NCI-H2107 treated with DMSO at 0.1 percent for 48 hours (cell line): ENCODE data around the gene SRGAP3.

Source experiments
- DNase-seq: peaks from one replicate; lab custom pipeline; 2025; ENCODE audit not compliant: unreplicated experiment; lab: John Stamatoyannopoulos, UW

The SRGAP3 gene

DNA sequence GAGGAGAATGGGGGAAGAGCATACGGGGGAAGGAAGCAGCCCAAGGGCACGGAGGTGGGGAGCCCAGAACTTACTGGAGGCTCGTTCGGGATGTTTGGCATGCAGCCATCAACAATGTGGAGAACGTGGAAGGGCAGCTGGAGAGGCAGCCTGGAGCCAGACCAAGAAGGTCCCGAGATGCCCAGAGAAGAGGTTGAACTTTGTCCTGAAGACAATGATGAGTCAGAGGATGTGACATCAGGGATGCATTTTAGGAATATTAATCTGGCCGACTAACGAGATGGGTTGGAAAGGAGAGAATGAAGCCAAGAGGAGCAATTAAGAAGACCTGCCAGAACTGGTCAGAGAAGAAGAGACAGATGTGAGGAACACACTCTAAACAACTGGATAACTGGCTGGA lies 98.2 kb downstream of the SRGAP3 start:
- DNase-seq = no peak

DNA sequence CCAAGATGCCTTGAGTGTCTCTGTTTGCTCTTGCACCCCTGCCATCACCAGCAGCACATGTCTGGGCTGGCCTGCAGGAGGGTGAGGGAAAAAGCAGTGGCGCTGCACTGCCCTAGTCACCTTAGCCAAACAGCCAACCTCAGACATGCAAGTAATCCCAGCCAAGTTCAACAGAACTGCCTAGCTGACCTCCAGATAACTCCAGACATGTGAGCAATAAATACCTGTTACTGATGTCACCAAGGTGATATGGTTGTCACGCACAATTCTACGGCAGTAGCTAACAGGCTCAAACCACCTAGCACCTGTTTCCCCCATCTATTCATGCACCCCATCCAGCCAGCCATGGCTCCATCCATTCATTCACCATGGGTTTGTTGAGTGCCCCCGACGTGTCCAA lies 99.9 kb downstream of the SRGAP3 start:
- no peak for DNase-seq

- DNase-seq = no peak
Observed at GRCh38 chr3:9147896-9148266, 101.6 kb downstream of the SRGAP3 start.

GRCh38 chr3:9147215-9147895 lies 102.1 kb downstream of the SRGAP3 start:
- no peak for DNase-seq

GRCh38 chr3:9146367-9147071 lies 102.9 kb downstream of the SRGAP3 start:
- no peak for DNase-seq

DNA sequence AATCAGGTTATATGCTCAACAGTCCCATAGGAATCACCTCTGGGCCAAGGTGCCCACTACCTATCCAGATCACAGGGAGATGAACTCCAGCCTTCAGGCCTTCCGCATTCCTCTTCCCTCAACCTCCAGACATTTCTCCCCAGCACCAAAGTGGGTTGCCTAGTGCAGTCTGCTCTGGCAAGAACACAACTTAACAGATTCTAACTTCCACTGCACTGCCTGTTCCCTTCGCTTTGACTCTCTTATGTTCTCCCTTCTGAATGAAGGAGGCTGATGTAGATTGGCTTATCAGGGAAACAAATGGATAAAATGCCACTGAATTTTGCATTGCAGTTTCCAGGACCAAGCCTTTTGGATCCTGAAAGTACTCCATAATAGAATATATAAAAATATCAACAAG lies 106.3 kb downstream of the SRGAP3 start:
- DNase-seq = no peak

- DNase-seq = peak; percentile 82
Observed at GRCh38 chr3:9142362-9142761, 107.1 kb downstream of the SRGAP3 start.

DNA sequence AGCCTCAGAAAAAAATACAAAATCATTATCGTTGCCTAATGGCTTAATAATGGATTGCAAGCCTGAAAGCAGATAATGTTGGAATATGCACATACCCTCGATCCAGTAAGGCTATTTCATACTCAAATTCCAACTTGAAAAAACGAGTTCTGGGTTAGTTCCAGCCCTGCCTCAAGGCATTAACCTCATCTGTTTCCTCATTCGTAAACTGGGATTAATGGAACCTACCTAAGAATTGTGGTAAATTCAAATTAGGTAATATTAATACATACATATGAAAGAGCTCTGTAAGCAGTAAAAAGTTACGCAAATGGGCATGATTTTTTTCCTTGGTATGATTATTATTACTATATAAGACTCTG lies 107.5 kb downstream of the SRGAP3 start:
- DNase-seq = no peak

GRCh38 chr3:9139366-9139765 lies 110.1 kb downstream of the SRGAP3 start:
- DNase-seq = no peak

DNA sequence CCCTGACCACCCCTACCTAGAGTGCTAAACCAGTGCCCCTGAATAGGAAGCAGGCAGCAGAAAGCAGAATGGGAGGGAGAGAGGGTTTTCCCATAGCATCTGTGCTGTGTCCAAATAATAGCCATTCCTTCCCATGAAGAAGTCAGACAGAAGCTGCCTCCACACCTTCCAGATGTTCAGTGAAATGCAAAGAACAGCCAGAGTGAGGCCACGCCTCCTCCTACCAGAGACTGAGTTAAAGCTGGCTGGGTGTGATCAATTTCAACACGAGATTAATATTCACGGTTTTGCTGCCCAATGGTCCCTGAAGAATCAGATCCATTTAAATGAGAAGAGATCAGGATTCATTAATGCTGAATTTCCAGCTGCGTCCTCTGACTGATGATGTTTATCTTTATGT lies 111.8 kb downstream of the SRGAP3 start:
- no peak for DNase-seq

GRCh38 chr3:9136746-9137465 lies 112.5 kb downstream of the SRGAP3 start:
- DNase-seq = no peak

DNA sequence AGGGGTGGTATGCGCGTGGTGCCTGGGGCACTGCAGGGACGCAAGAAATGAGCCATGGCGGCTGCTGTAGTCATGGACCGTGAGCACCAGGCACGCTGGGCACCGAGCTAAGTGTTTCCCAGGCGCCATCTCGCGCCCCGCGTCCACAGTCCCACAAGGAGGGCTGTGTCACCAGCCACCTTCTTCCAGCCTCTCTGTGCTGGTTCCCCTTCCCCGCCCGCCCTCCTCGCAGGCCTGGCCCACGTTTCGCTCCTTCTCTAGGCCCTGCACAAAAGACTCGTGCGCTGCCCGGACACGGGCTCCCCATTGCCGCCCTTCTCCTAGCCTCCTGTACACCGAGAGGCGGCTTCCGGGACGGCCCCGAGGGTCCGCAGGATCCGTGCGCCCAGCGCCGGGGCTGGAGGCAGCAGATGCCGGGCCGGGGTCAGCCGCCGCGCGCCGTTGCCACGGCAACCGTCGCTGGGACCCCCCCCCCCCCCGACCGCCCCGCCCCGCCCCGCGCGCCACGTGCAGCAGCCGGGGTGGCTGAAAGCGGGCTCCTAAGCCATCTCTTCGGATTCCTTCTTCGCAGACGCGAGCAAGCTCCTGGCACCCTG lies 113.4 kb downstream of the SRGAP3 start:
- DNase-seq = no peak

DNA sequence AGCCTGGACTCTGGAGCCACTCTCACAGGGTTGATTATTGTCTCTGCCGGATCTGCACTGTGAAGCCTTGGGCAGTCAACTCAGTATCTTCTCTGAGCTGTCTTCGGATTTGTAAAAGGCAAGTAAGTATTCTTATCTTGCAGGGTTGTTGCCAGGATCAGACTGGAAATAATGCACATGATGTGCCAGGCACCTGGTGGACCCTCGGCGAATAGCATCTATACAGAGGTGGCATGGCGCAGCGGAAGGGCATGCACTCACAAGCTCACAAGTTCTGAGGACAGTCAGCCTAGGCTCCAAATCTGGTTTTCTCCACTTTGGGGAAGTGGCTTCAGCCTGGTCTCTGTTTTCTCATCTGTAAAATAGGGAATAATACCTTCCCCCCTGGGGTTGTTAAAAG lies 113.9 kb downstream of the SRGAP3 start:
- no peak for DNase-seq

GRCh38 chr3:9133656-9134055 lies 115.8 kb downstream of the SRGAP3 start:
- DNase-seq = no peak

DNA sequence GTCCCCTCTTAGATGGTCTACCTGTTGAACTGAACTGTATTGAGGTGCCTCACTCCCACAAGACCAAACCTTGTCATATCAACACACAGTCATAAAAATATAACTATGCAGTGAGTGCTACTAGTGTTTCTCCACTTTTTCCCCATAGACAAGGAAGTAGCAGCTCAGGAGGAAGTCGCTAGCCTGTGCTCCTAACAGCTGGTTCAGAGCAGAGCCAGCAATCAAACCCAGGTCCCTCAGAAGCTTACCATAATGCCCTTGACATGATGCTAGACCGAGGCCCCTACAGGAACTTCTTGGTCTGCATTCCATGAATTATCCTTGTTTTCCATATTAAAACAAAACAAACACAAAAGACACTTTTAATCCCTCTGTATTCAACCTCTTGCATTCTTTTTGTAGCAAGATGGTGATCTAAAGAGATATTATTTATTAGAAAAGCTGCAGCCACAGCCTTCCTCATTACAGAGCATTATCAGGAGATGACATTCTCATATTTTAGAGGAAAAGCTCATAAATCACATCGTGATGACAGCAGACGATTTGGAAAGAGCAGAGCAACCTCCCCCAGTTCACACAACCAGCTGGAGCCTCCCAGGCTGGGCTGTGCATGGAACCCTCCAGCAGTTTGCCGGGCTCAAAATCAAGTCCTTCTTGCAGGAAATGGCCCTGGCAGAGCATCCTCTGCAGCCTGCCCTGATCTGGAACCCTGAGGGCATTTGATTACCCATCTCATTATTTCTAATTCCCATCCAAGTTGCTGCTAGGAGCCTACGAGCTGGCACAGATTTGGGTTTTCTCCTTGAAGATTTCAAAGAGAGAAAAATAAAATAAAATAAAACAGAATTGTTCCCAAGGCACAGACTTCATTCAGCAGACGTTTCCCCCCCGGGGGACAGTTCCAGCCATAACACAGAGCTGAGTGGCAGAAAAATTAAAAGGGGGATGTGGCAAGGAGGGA lies 118.8 kb downstream of the SRGAP3 start:
- no peak for DNase-seq

DNA sequence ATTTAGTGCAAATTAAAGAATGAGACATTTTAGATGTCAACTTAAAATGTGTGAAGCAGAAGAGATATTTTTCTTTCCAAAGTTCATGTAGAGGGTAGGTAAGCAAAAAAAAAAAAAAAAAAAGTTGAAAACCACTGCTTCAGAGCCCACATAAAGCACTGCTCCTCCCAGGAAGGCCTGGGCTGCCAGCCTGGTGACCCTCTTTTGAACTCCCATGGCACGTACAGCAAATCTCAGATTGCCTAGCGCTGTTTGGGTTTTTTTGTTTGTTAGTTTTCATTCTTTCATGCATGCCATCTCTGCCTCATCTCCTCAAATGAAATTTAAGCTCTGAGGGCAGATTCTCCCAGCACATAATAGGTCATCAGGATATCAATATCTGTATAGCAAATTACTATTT lies 120.1 kb downstream of the SRGAP3 start:
- no peak for DNase-seq

- DNase-seq = no peak
Observed at GRCh38 chr3:9125278-9125951, 124.0 kb downstream of the SRGAP3 start.

GRCh38 chr3:9124730-9125129 lies 124.7 kb downstream of the SRGAP3 start:
- no peak for DNase-seq

DNA sequence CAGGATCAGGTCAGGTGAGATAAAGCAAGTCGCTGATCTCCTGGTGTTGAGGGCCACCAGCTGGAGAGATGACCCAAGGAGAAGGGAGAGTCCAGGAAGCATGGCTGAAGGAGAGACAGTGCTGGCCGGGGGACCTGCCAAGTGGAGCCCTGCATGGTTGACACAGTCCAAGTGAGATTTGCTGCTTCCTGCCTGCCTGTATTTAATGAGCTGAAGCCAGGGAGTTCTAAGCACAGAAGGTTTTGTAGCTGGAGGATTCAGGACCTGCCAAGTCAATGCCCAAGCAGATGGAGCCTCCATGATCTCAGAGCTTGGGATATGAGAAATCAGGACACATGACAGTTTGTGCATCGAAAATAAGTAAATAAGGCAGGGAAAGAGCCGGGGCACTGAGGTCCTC lies 125.6 kb downstream of the SRGAP3 start:
- DNase-seq = no peak

GRCh38 chr3:9122732-9123364 lies 126.6 kb downstream of the SRGAP3 start:
- DNase-seq = no peak
